Activated B cell treated with CpG ODN at 0.5 μM for 24 hours (primary cell): ENCODE results near the gene GATAD2A. TPM values are rescaled to one million over a fixed set of nuclear protein-coding genes. Genes with fewer than 3 reads are reported as not detected.
"Not testable (repeated sequence)": the region's sequence is repeated elsewhere in the genome, so short reads cannot be mapped to it uniquely, and the experiment has no call there.

Experiments
- ATAC-seq: fragments of 200-7000 bp; cut with Tn5 transposase; one replicate; pipeline ENCODE4 v1.10.0; 2021; ENCODE audit warnings: low read depth, mild to moderate bottlenecking, moderate library complexity
- CTCF ChIA-PET: fragments of 350-600 bp; sonication (Branson Sonifier 250); formaldehyde crosslinking; loops from one replicate; lab custom pipeline; 2021; ENCODE audit warnings: antibody characterized with exemption; lab: Charles Lee
- POLR2A ChIA-PET: fragments of 350-600 bp; sonication (Branson Sonifier 250); formaldehyde crosslinking; loops from one replicate; lab custom pipeline; 2021; ENCODE audit warnings: antibody characterized with exemption; lab: Charles Lee
- DNase-seq: peaks from one replicate; pipeline ENCODE4 v3.0.0; 2022
- H3K27ac Mint-ChIP-seq: one replicate; pipeline ENCODE4 v1.8.0; 2020; ENCODE audit warnings: mixed read lengths
- H3K27me3 Mint-ChIP-seq: one replicate; pipeline ENCODE4 v1.8.0; 2021; ENCODE audit warnings: mixed read lengths
- H3K36me3 Mint-ChIP-seq: one replicate; pipeline ENCODE4 v1.8.0; 2021; ENCODE audit warnings: low read depth, mixed read lengths
- H3K4me1 Mint-ChIP-seq: one replicate; pipeline ENCODE4 v1.8.0; 2021; ENCODE audit warnings: mixed read lengths
- H3K4me3 Mint-ChIP-seq: one replicate; pipeline ENCODE4 v1.8.0; 2020; ENCODE audit warnings: mild to moderate bottlenecking, mixed read lengths
- H3K9me3 Mint-ChIP-seq: one replicate; pipeline ENCODE4 v1.8.0; 2020; ENCODE audit warnings: mixed read lengths
- CTCF ChIP-seq: fragments of 200-600 bp; IDR thresholded peaks from one replicate; pipeline ENCODE4 v1.8.0; 2022; ENCODE audit warnings: antibody characterized with exemption, mild to moderate bottlenecking
- intact Hi-C: fragments of 100-400 bp; cut with micrococcal nuclease; formaldehyde crosslinking; loops from one replicate; pipeline ENCODE4 v1.15.1; 2024
- total RNA-seq: library from RNA; stranded (reverse); gene quantifications from 2 replicates; pipeline ENCODE4 v1.2.3, GENCODE V29; 2022

Gene GATAD2A
- total RNA-seq, 1 donor from 2014 or later, result 116 TPM

GRCh38 chr19:19388568-19389555, 16.6 kb upstream of the GATAD2A start:
- H3K36me3 Mint-ChIP-seq, result peaks cover 11% of the 10 kb centered on the region
- no peak for DNase-seq
- no peaks in the 10 kb centered on the region for H3K27me3 Mint-ChIP-seq
- intact Hi-C loops, result loop anchor here (10.0 kb wide), 1 partner anchor 226 kb away; the partner anchor contains the start of gene PBX4
- H3K9me3 Mint-ChIP-seq, result no peaks in the 10 kb centered on the region
- H3K27ac Mint-ChIP-seq, result peak overlapping the region; percentile 6
- no peak overlapping the region for H3K4me3 Mint-ChIP-seq
- TF ChIP-seq CTCF, result no peak
- ChIA-PET CTCF (no interaction called here), POLR2A (interaction anchor here (0.7 to 0.8 kb wide), 2 partner anchors 14 to 127 kb away, joined by 3 to 6 read pairs; partner anchors contain the start of genes NDUFA13 and TSSK6)
- no peak for ATAC-seq
- H3K4me1 Mint-ChIP-seq, result peaks cover 55% of the 10 kb centered on the region

- ATAC-seq, H3K27ac Mint-ChIP-seq, H3K9me3 Mint-ChIP-seq, H3K4me3 Mint-ChIP-seq, CTCF ChIA-PET, H3K27me3 Mint-ChIP-seq, DNase-seq: not testable (repeated sequence)
- POLR2A ChIA-PET, result interaction anchor here (0.8 kb wide), 1 partner anchor 126 kb away, joined by 3 read pairs; the partner anchor contains the start of genes NDUFA13 and TSSK6
- H3K4me1 Mint-ChIP-seq, result peaks cover 63% of the 10 kb centered on the region
- intact Hi-C loops, result loop anchor here (10.0 kb wide), 1 partner anchor 225 kb away; the partner anchor contains the start of gene PBX4
- H3K36me3 Mint-ChIP-seq, result peaks cover 11% of the 10 kb centered on the region
Observed at GRCh38 chr19:19389683-19390082, 15.8 kb upstream of the GATAD2A start.

- CTCF ChIA-PET, H3K4me3 Mint-ChIP-seq, H3K27me3 Mint-ChIP-seq, intact Hi-C loops, ATAC-seq, H3K27ac Mint-ChIP-seq, H3K9me3 Mint-ChIP-seq, DNase-seq, H3K36me3 Mint-ChIP-seq: not testable (repeated sequence)
- POLR2A ChIA-PET, result interaction anchor here (0.7 kb wide), 3 partner anchors 9 to 1055 kb away, joined by 3 to 5 read pairs (median 4); no protein-coding TSS in a partner anchor
- H3K4me1 Mint-ChIP-seq, result peaks cover 38% of the 10 kb centered on the region
Observed at GRCh38 chr19:19394333-19394732, 11.1 kb upstream of the GATAD2A start.

GRCh38 chr19:19399733-19400433, 5.6 kb upstream of the GATAD2A start:
- Mint-ChIP-seq H3K9me3 (no peaks in the 10 kb centered on the region), H3K27ac (no peak overlapping the region), H3K27me3 (no peaks in the 10 kb centered on the region), H3K36me3 (no peaks in the 10 kb centered on the region), H3K4me1 (peaks cover 21% of the 10 kb centered on the region), H3K4me3 (no peak overlapping the region)
- intact Hi-C loops, result loop anchor here (10.0 kb wide), 1 partner anchor 335 kb away; the partner anchor contains the start of gene SLC25A42
- ChIA-PET CTCF (no interaction called here), POLR2A (interaction anchor here (1.9 kb wide), 1 partner anchor 35 kb away, joined by 4 read pairs; no protein-coding TSS in a partner anchor)
- no peak for DNase-seq
- TF ChIP-seq CTCF, result no peak
- no peak for ATAC-seq

GRCh38 chr19:19402656-19403372, 2.7 kb upstream of the GATAD2A start:
- H3K9me3 Mint-ChIP-seq, result no peaks in the 10 kb centered on the region
- H3K27ac Mint-ChIP-seq, result peak overlapping the region; percentile 63
- peaks cover 5% of the 10 kb centered on the region for H3K36me3 Mint-ChIP-seq
- intact Hi-C loops, result loop anchor here (10.0 kb wide), 1 partner anchor 338 kb away; the partner anchor contains the start of gene SLC25A42
- POLR2A ChIA-PET, result interaction anchor here (0.6 kb wide), 2 partner anchors 11 to 15 kb away, joined by 4 to 6 read pairs; no protein-coding TSS in a partner anchor
- CTCF ChIA-PET, result interaction anchor here (5.0 kb wide), 1 partner anchor 87 kb away, joined by 49 read pairs; no protein-coding TSS in a partner anchor
- H3K4me3 Mint-ChIP-seq, result no peak overlapping the region
- ATAC-seq (no peak), DNase-seq (no peak)
- H3K4me1 Mint-ChIP-seq, result peaks cover 34% of the 10 kb centered on the region
- no peaks in the 10 kb centered on the region for H3K27me3 Mint-ChIP-seq
- no peak for TF ChIP-seq CTCF
